HG03097 (cell line): Measurements from ENCODE around the gene RDH16.
"Not testable (repeated sequence)": the region's sequence is repeated elsewhere in the genome, so short reads cannot be mapped to it uniquely, and the experiment has no call there.

Experiments
- ATAC-seq: cut with Tn5 transposase; IDR thresholded peaks from one replicate; pipeline ENCODE4 v1.9.1; 2021; ENCODE audit not compliant: unreplicated experiment, low FRiP score

Gene RDH16

GRCh38 chr12:56927281-56927680 is 30.1 kb downstream of the RDH16 start:
- no peak for ATAC-seq

GRCh38 chr12:56922031-56922430 is 35.4 kb downstream of the RDH16 start:
- no peak for ATAC-seq

- no peak for ATAC-seq
Observed at GRCh38 chr12:56921346-56921745, 36.1 kb downstream of the RDH16 start.

- not testable (repeated sequence) for ATAC-seq
Observed at GRCh38 chr12:56918139-56918538, 39.3 kb downstream of the RDH16 start.

- no peak for ATAC-seq
Observed at GRCh38 chr12:56916996-56917333, 40.4 kb downstream of the RDH16 start.

GRCh38 chr12:56916296-56916995 is 41.0 kb downstream of the RDH16 start:
- no peak for ATAC-seq

GRCh38 chr12:56914724-56915123 is 42.7 kb downstream of the RDH16 start:
- ATAC-seq, result no peak

- ATAC-seq, result no peak
Observed at GRCh38 chr12:56914256-56914655, 43.2 kb downstream of the RDH16 start.

GRCh38 chr12:56909403-56909802 is 48.0 kb downstream of the RDH16 start:
- ATAC-seq, result not testable (repeated sequence)

- no peak for ATAC-seq
Observed at GRCh38 chr12:56908136-56908535, 49.3 kb downstream of the RDH16 start.

GRCh38 chr12:56905852-56906251 is 51.6 kb downstream of the RDH16 start:
- ATAC-seq, result no peak

- no peak for ATAC-seq
Observed at GRCh38 chr12:56903374-56903773, 54.0 kb downstream of the RDH16 start.
